Adrenal gland (tissue), 5 donors: ENCODE data around the gene GRIA3.

Experiments used
- POLR2A ChIP-seq, 2 donors: fragments of 450-650 bp; IDR thresholded peaks; one replicate each; pipeline ENCODE4 v1.6.1; 2017; ENCODE audit warnings: antibody characterized with exemption in 2 of 2, mild to moderate bottlenecking in 2 of 2, moderate library complexity in 1 of 2
- TF ChIP-seq, protein P1 (sequence below), 6 experiments: fragments of 450-650 bp in 4 of 6; fragments of 200-600 bp in 2 of 6; sonication (generic) in 1 of 6; IDR thresholded peaks; 1 replicate in 5 of 6; 2 replicates in 1 of 6; pipeline versions ENCODE4 v1.5.1 to v1.8.0; 2016 to 2021; ENCODE audit warnings: antibody characterized with exemption in 6 of 6, mild to moderate bottlenecking in 2 of 6, moderate library complexity in 1 of 6
- donor health status: DM: no; HTN: no; CAD: no.

GRCh38 chrX:123331349-123331748, 147.3 kb downstream of the GRIA3 start:
- TF ChIP-seq, protein P1, sequence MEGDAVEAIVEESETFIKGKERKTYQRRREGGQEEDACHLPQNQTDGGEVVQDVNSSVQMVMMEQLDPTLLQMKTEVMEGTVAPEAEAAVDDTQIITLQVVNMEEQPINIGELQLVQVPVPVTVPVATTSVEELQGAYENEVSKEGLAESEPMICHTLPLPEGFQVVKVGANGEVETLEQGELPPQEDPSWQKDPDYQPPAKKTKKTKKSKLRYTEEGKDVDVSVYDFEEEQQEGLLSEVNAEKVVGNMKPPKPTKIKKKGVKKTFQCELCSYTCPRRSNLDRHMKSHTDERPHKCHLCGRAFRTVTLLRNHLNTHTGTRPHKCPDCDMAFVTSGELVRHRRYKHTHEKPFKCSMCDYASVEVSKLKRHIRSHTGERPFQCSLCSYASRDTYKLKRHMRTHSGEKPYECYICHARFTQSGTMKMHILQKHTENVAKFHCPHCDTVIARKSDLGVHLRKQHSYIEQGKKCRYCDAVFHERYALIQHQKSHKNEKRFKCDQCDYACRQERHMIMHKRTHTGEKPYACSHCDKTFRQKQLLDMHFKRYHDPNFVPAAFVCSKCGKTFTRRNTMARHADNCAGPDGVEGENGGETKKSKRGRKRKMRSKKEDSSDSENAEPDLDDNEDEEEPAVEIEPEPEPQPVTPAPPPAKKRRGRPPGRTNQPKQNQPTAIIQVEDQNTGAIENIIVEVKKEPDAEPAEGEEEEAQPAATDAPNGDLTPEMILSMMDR (IDR thresholded peaks at IDR 0.05): no peak
- no peak for TF ChIP-seq POLR2A (IDR thresholded peaks at IDR 0.05)
